HCT116 (cell line): ENCODE measurements around the gene NPIPB4.
"Not testable (repeated sequence)": the region's sequence is repeated elsewhere in the genome, so short reads cannot be mapped to it uniquely, and the experiment has no call there.

Experiments
- ELF1 ChIP-seq: IDR thresholded peaks from 2 replicates; pipeline ENCODE4 v1.6.1; 2012; ENCODE audit warnings: low read depth, borderline replicate concordance
- EZH2 ChIP-seq: fragments of 200-600 bp; sonication (generic); IDR thresholded peaks from 2 replicates; pipeline ENCODE4 v1.6.1; 2017; ENCODE audit warnings: antibody characterized with exemption, mixed run types
- POLR2AphosphoS5 ChIP-seq: IDR thresholded peaks from 2 replicates; pipeline ENCODE4 v1.6.1; 2011; ENCODE audit warnings: mild to moderate bottlenecking, low read depth, low read length, moderate library complexity
- TF ChIP-seq, protein P1 (sequence below), 3 experiments: fragments of 200-600 bp in 1 of 3; sonication (generic) in 1 of 3; IDR thresholded peaks in 2 of 3; conservative IDR thresholded peaks in 1 of 3; 2 replicates each; pipeline ENCODE4 v1.5.1; 2012 to 2017; ENCODE audit warnings: low read depth in 2 of 3, low read length in 2 of 3, antibody characterized with exemption in 1 of 3, borderline replicate concordance in 1 of 3, control low read depth in 1 of 3, mild to moderate bottlenecking in 1 of 3, mixed read lengths in 1 of 3, mixed run types in 1 of 3, moderate library complexity in 1 of 3; ENCODE audit not compliant: insufficient read depth in 1 of 3
- TF ChIP-seq, protein P2 (sequence below): IDR thresholded peaks from 2 replicates; pipeline ENCODE4 v1.6.1; 2012

DNA sequence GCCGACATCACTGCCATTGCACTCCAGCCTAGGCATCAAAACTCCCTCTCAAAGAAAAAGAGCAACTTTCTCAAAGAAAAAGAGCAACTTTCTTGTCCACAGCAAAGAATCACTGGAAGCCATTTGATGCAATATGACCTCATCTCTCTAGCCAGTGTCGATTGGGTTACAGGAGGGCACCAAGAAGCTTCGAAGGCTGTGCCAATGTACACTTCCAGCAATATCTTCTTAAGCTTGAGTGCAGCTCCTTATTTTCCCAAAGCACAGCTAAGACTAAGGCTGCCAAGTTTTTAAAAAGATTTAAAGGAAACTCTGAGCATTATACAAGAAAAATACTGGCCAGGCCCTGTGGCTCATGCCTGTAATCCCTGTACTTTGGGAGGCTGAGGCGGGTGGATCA, 32.0 kb downstream of the NPIPB4 start:
- TF ChIP-seq, protein P1, sequence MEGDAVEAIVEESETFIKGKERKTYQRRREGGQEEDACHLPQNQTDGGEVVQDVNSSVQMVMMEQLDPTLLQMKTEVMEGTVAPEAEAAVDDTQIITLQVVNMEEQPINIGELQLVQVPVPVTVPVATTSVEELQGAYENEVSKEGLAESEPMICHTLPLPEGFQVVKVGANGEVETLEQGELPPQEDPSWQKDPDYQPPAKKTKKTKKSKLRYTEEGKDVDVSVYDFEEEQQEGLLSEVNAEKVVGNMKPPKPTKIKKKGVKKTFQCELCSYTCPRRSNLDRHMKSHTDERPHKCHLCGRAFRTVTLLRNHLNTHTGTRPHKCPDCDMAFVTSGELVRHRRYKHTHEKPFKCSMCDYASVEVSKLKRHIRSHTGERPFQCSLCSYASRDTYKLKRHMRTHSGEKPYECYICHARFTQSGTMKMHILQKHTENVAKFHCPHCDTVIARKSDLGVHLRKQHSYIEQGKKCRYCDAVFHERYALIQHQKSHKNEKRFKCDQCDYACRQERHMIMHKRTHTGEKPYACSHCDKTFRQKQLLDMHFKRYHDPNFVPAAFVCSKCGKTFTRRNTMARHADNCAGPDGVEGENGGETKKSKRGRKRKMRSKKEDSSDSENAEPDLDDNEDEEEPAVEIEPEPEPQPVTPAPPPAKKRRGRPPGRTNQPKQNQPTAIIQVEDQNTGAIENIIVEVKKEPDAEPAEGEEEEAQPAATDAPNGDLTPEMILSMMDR (IDR thresholded peaks at IDR 0.05 in 2 of 3, conservative IDR thresholded peaks at IDR 0.05 in 1 of 3; ENCODE audit: borderline replicate concordance in 1 of 3, insufficient read depth in 1 of 3, low read depth in 2 of 3, low read length in 2 of 3): not testable (repeated sequence)
- TF ChIP-seq ELF1, EZH2, POLR2AphosphoS5: not testable (repeated sequence)
- TF ChIP-seq, protein P2, sequence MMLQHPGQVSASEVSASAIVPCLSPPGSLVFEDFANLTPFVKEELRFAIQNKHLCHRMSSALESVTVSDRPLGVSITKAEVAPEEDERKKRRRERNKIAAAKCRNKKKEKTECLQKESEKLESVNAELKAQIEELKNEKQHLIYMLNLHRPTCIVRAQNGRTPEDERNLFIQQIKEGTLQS: not testable (repeated sequence)
